A549 (cell line): ENCODE results near the gene RBM26. TPM values are rescaled to one million over a fixed set of nuclear protein-coding genes. Genes with fewer than 3 reads are reported as not detected.
"Not testable (repeated sequence)": the region's sequence is repeated elsewhere in the genome, so short reads cannot be mapped to it uniquely, and the experiment has no call there.

Source experiments
- ATAC-seq, 2 experiments: fragments of 200-7000 bp in 1 of 2; fragments of >200 bp in 1 of 2; cut with Nextera tagmentation in 1 of 2; cut with Tn5 transposase in 1 of 2; 3 replicates each; pipeline versions ENCODE4 v1.8.0 to v1.9.1; 2018 to 2020; ENCODE audit warnings: mild to moderate bottlenecking in 1 of 2, moderate library complexity in 1 of 2
- CTCF ChIA-PET: fragments of 300-600 bp; sonication (Branson Sonifier 250); formaldehyde crosslinking; extraction: SDS; loops from one replicate; lab custom pipeline; 2021; ENCODE audit warnings: antibody characterized with exemption, inconsistent platforms; lab: Yijun Ruan, JAX
- POLR2A ChIA-PET: fragments of 350-600 bp; formaldehyde crosslinking; extraction: SDS; loops from one replicate; lab custom pipeline; 2021; ENCODE audit warnings: antibody characterized with exemption, inconsistent platforms; lab: Yijun Ruan, JAX
- DNase-seq, 2 experiments: peaks; one replicate each; pipeline versions ENCODE4 v3.0.0 to v3.0.0-alpha.2; 2011 to 2016; ENCODE audit warnings: low read depth in 1 of 2, low spot score in 1 of 2
- FAIRE-seq: peaks from 2 replicates; lab custom pipeline; 2011; peaks lifted over from hg19 to GRCh38; lab: Jason Lieb, UNC
- H3K27ac ChIP-seq, 2 experiments: fragments of >200 bp; sonication (Bioruptor Twin); formaldehyde crosslinking; 3 replicates each; pipeline ENCODE4 v1.5.1; 2016 to 2017
- H3K4me1 ChIP-seq: fragments of >200 bp; sonication (Bioruptor Twin); formaldehyde crosslinking; 3 replicates; pipeline ENCODE4 v1.6.1; 2016
- H3K4me2 ChIP-seq: fragments of >200 bp; sonication (Bioruptor Twin); formaldehyde crosslinking; 3 replicates; pipeline ENCODE4 v1.6.1; 2016
- H3K4me3 ChIP-seq: fragments of >200 bp; sonication (Bioruptor Twin); formaldehyde crosslinking; 3 replicates; pipeline ENCODE4 v1.5.1; 2016
- H3K9me3 ChIP-seq: fragments of >200 bp; sonication (Bioruptor Twin); formaldehyde crosslinking; 3 replicates; pipeline ENCODE4 v1.6.1; 2016
- BCL3 ChIP-seq: fragments of >200 bp; sonication (Bioruptor Twin); formaldehyde crosslinking; IDR thresholded peaks from 3 replicates; pipeline ENCODE4 v1.6.1; 2016
- CBX8 ChIP-seq: fragments of 200-600 bp; sonication (generic); IDR thresholded peaks from 2 replicates; pipeline ENCODE4 v1.6.1; 2016
- CHD2 ChIP-seq: fragments of 150-350 bp; IDR thresholded peaks from 2 replicates; pipeline ENCODE4 v1.6.1; 2014; ENCODE audit warnings: low read length; ENCODE audit not compliant: partially characterized antibody
- CTCF ChIP-seq: fragments of >200 bp; sonication (Bioruptor Twin); formaldehyde crosslinking; IDR thresholded peaks from 3 replicates; pipeline ENCODE4 v1.5.1; 2016
- EHMT2 ChIP-seq: fragments of 200-600 bp; sonication (generic); IDR thresholded peaks from 2 replicates; pipeline ENCODE4 v1.6.1; 2016; ENCODE audit warnings: antibody characterized with exemption, low read depth, mild to moderate bottlenecking, moderate library complexity
- ELK1 ChIP-seq: fragments of 150-350 bp; IDR thresholded peaks from 2 replicates; pipeline ENCODE4 v1.6.1; 2014; ENCODE audit warnings: low read depth, mild to moderate bottlenecking, low read length
- EP300 ChIP-seq, 2 experiments: fragments of >200 bp; sonication (Bioruptor Twin); formaldehyde crosslinking; IDR thresholded peaks; 2 replicates in 1 of 2; 3 replicates in 1 of 2; pipeline ENCODE4 v1.6.1; 2016 to 2017
- ESRRA ChIP-seq: fragments of 150-350 bp; IDR thresholded peaks from 2 replicates; pipeline ENCODE4 v1.6.1; 2014; ENCODE audit warnings: mild to moderate bottlenecking, low read length, borderline replicate concordance
- FOXS1 ChIP-seq: fragments of 250-450 bp; sonication (Bioruptor Pico); IDR thresholded peaks from 2 replicates; pipeline ENCODE4 v1.5.0; 2020; ENCODE audit warnings: mild to moderate bottlenecking, moderate library complexity
- HDAC2 ChIP-seq: fragments of 200-600 bp; sonication (generic); IDR thresholded peaks from 2 replicates; pipeline ENCODE4 v1.6.1; 2016
- HES2 ChIP-seq: fragments of >200 bp; sonication (Bioruptor Twin); formaldehyde crosslinking; IDR thresholded peaks from 2 replicates; pipeline ENCODE4 v1.6.1; 2016
- HMGXB4 ChIP-seq: fragments of 250-450 bp; sonication (Bioruptor Pico); IDR thresholded peaks from 2 replicates; pipeline ENCODE4 v1.5.0; 2021; ENCODE audit warnings: mild to moderate bottlenecking, moderate library complexity, borderline replicate concordance
- KDM1A ChIP-seq: fragments of 200-600 bp; sonication (generic); IDR thresholded peaks from 2 replicates; pipeline ENCODE4 v1.6.1; 2016; ENCODE audit warnings: low read depth, mild to moderate bottlenecking
- MAX ChIP-seq: IDR thresholded peaks from 2 replicates; pipeline ENCODE4 v1.6.1; 2012
- NPAS2 ChIP-seq: fragments of 250-450 bp; sonication (Bioruptor Pico); IDR thresholded peaks from 2 replicates; pipeline ENCODE4 v1.8.0; 2022; ENCODE audit warnings: mild to moderate bottlenecking, moderate library complexity, borderline replicate concordance
- RARB ChIP-seq: fragments of 250-450 bp; sonication (Bioruptor Pico); IDR thresholded peaks from 2 replicates; pipeline ENCODE4 v1.8.0; 2021; ENCODE audit warnings: mild to moderate bottlenecking, moderate library complexity
- ZC3H11A ChIP-seq: fragments of 450-650 bp; IDR thresholded peaks from 2 replicates; pipeline ENCODE4 v1.6.1; 2014; ENCODE audit warnings: antibody characterized with exemption, mild to moderate bottlenecking
- ZNF302 ChIP-seq: fragments of 250-450 bp; sonication (Bioruptor Pico); IDR thresholded peaks from 2 replicates; pipeline ENCODE4 v1.9.0; 2021; ENCODE audit warnings: inconsistent platforms, mild to moderate bottlenecking, moderate library complexity
- ZSCAN20 ChIP-seq: fragments of 250-450 bp; sonication (Bioruptor Pico); IDR thresholded peaks from 2 replicates; pipeline ENCODE4 v1.8.0; 2022; ENCODE audit warnings: mild to moderate bottlenecking, moderate library complexity
- WGBS: methylation state at CpG from one replicate; pipeline ENCODE4 v1.1.6; 2017; ENCODE audit errors: missing lambda C conversion rate; 5-methylcytosine and 5-hydroxymethylcytosine counted together
- polyA plus RNA-seq, 4 experiments: library from polyadenylated mRNA; depleted of rRNA in 3 of 4; stranded (reverse); fragments of >200 nt; fragmentation: RNase III in 1 of 4; extraction: RNeasy Plus Mini Kit Qiagen cat#74134 plus additional on column Dnase treatment in 1 of 4; gene quantifications; 2 replicates in 3 of 4; 3 replicates in 1 of 4; pipeline ENCODE4 v1.2.3, GENCODE V29; 2011 to 2017

Gene RBM26
- polyA plus RNA-seq, 2 of the 4 experiments (the other 2 are of a cell fraction): 29.5 to 29.7 TPM

GRCh38 chr13:79282976-79283375 is 123.1 kb downstream of the RBM26 start (continued):
- TF ChIP-seq KDM1A (no peak), ZC3H11A (no peak), HES2 (0 out of 2 replicates have a peak, but pooled peaks have one; percentile 31)
- TF ChIP-seq, all 56 proteins: peak for 2

- CTCF ChIA-PET: no interaction called here
- Histone ChIP-seq H3K27ac (no peak overlapping the region), H3K9me3 (no peaks in the 10 kb centered on the region), H3K4me2 (0 out of 3 replicates have a peak overlapping the region, but pooled peaks have one; percentile 28), H3K4me1 (peaks cover 6% of the 10 kb centered on the region; the same call in 1 of the 3 replicates), H3K4me3 (no peak overlapping the region)
- WGBS: 32% methylated on average over 4 of the region's 4 CpGs
- POLR2A ChIA-PET: no interaction called here
- DNase-seq (no peak), FAIRE-seq (no peak), ATAC-seq (no peak)
- TF ChIP-seq ZNF302 (CRISPR knock-in tag): no peak
- no peak for TF ChIP-seq CHD2
- TF ChIP-seq ELK1: no peak
- no peak for TF ChIP-seq RARB
- TF ChIP-seq EP300 (IDR thresholded peaks at IDR 0.05): no peak
- TF ChIP-seq NPAS2 (CRISPR knock-in tag): no peak
- no peak for TF ChIP-seq HDAC2
- no peak for TF ChIP-seq ZSCAN20 (CRISPR knock-in tag)
- no peak for TF ChIP-seq MAX
- TF ChIP-seq FOXS1: no peak
- TF ChIP-seq HMGXB4 (CRISPR knock-in tag): no peak
- no peak for TF ChIP-seq EHMT2
- no peak for TF ChIP-seq BCL3
- TF ChIP-seq CBX8: no peak
- TF ChIP-seq ESRRA: no peak
- TF ChIP-seq CTCF: no peak
Observed at GRCh38 chr13:79282508-79282907, 123.5 kb downstream of the RBM26 start.

- CTCF ChIA-PET: no interaction called here
- 81% methylated on average over 3 of the region's 3 CpGs for WGBS
- ATAC-seq: no peak
- FAIRE-seq: no peak
- POLR2A ChIA-PET: no interaction called here
- H3K4me2 ChIP-seq: no peak overlapping the region
- no peak overlapping the region for H3K4me3 ChIP-seq
- TF ChIP-seq BCL3: no peak
- H3K9me3 ChIP-seq: no peaks in the 10 kb centered on the region
- DNase-seq: no peak
- no peak overlapping the region for H3K27ac ChIP-seq
- H3K4me1 ChIP-seq: peaks cover 6% of the 10 kb centered on the region; the same call in 1 of the 3 replicates
Observed at GRCh38 chr13:79281339-79281747, 124.7 kb downstream of the RBM26 start.

GRCh38 chr13:79279735-79280134 is 126.3 kb downstream of the RBM26 start:
- DNase-seq, CTCF ChIA-PET, FAIRE-seq, H3K4me2 ChIP-seq, H3K4me1 ChIP-seq, H3K4me3 ChIP-seq, POLR2A ChIA-PET, H3K9me3 ChIP-seq, ATAC-seq, H3K27ac ChIP-seq: not testable (repeated sequence)
- WGBS: 74% methylated on average over 12 of the region's 12 CpGs
